Measurements from ENCODE around the gene TAOK2. TPM values are rescaled to one million over a fixed set of nuclear protein-coding genes. Genes with fewer than 3 reads are reported as not detected.
A peak's percentile ranks its signal among the peaks of the same experiment; 100 is the strongest.

Gene TAOK2
- total and polyA plus RNA-seq, 2 of the 13 experiments (the other 11 are each of a cell fraction or from before 2014, with no cell fraction given): 17.4 to 43.2 TPM

- peak; percentile 81; the same call in 1 of the 2 replicates for TF ChIP-seq ZNF597 (CRISPR knock-in tag; IDR thresholded peaks at IDR 0.05)
- 0 out of 2 replicates have a peak, but pooled peaks have one; percentile 29 for TF ChIP-seq ZNF292 (CRISPR knock-in tag; IDR thresholded peaks at IDR 0.05; ENCODE audit: borderline replicate concordance, low read depth)
- TF ChIP-seq ZNF124 (CRISPR knock-in tag; IDR thresholded peaks at IDR 0.05): 0 out of 2 replicates have a peak, but pooled peaks have one; percentile 47
- peak; percentile 32; the same call in 1 of the 2 replicates for TF ChIP-seq SP140L (CRISPR knock-in tag; IDR thresholded peaks at IDR 0.05; ENCODE audit: borderline replicate concordance)
- peak in 1 of 2 experiments; percentile 91; a peak in 2 of 4 replicates for TF ChIP-seq KLF16 (CRISPR knock-in tag; IDR thresholded peaks at IDR 0.05)
- TF ChIP-seq ZBED4 (CRISPR knock-in tag; IDR thresholded peaks at IDR 0.05; ENCODE audit: borderline replicate concordance): peak; percentile 64; the same call in 1 of the 2 replicates
- peak; percentile 79; the same call in 1 of the 2 replicates for TF ChIP-seq ZNF563 (CRISPR knock-in tag; IDR thresholded peaks at IDR 0.05)
- TF ChIP-seq U2AF2 (IDR thresholded peaks at IDR 0.05; ENCODE audit: low read depth, low read length): no peak
- TF ChIP-seq GABPB1 (CRISPR knock-in tag; IDR thresholded peaks at IDR 0.05): peak; percentile 97
- TF ChIP-seq ZKSCAN1 (IDR thresholded peaks at IDR 0.05; ENCODE audit: low read length): no peak; the same call in 1 of the 2 replicates
- no peak for TF ChIP-seq EP300 (IDR thresholded peaks at IDR 0.05; ENCODE audit: low read depth in 2 of 2, low read length in 2 of 2)
- no peak; the same call in 1 of the 2 replicates for TF ChIP-seq EP300 (CRISPR knock-in tag; IDR thresholded peaks at IDR 0.05; ENCODE audit: borderline replicate concordance)
- TF ChIP-seq SMC3 (IDR thresholded peaks at IDR 0.05; ENCODE audit: low read length): 0 out of 2 replicates have a peak, but pooled peaks have one; percentile 2
- TF ChIP-seq, protein P1, sequence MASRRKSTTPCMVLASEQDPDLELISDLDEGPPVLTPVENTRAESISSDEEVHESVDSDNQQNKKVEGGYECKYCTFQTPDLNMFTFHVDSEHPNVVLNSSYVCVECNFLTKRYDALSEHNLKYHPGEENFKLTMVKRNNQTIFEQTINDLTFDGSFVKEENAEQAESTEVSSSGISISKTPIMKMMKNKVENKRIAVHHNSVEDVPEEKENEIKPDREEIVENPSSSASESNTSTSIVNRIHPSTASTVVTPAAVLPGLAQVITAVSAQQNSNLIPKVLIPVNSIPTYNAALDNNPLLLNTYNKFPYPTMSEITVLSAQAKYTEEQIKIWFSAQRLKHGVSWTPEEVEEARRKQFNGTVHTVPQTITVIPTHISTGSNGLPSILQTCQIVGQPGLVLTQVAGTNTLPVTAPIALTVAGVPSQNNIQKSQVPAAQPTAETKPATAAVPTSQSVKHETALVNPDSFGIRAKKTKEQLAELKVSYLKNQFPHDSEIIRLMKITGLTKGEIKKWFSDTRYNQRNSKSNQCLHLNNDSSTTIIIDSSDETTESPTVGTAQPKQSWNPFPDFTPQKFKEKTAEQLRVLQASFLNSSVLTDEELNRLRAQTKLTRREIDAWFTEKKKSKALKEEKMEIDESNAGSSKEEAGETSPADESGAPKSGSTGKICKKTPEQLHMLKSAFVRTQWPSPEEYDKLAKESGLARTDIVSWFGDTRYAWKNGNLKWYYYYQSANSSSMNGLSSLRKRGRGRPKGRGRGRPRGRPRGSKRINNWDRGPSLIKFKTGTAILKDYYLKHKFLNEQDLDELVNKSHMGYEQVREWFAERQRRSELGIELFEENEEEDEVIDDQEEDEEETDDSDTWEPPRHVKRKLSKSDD (CRISPR knock-in tag; IDR thresholded peaks at IDR 0.05; ENCODE audit: low read depth): peak; percentile 100
- TF ChIP-seq, protein P2, sequence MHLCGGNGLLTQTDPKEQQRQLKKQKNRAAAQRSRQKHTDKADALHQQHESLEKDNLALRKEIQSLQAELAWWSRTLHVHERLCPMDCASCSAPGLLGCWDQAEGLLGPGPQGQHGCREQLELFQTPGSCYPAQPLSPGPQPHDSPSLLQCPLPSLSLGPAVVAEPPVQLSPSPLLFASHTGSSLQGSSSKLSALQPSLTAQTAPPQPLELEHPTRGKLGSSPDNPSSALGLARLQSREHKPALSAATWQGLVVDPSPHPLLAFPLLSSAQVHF (CRISPR knock-in tag; IDR thresholded peaks at IDR 0.05): 0 out of 2 replicates have a peak, but pooled peaks have one; percentile 8
- TF ChIP-seq ZNF564 (CRISPR knock-in tag; IDR thresholded peaks at IDR 0.05): no peak
- no peak for TF ChIP-seq ZNF879 (CRISPR knock-in tag; IDR thresholded peaks at IDR 0.05)
- no peak for TF ChIP-seq POLR2AphosphoS2 (IDR thresholded peaks at IDR 0.05; ENCODE audit: low read depth, low read length)
- TF ChIP-seq ZNF317 (CRISPR knock-in tag; IDR thresholded peaks at IDR 0.05): peak; percentile 67
- TF ChIP-seq NR2F6 (IDR thresholded peaks at IDR 0.05): no peak
- TF ChIP-seq NR2F6 (CRISPR knock-in tag; IDR thresholded peaks at IDR 0.05): peak; percentile 66; the same call in 1 of the 2 replicates
Observed at GRCh38 chr16:29995911-29996765, 22.5 kb downstream of the TAOK2 start, which contains the start of gene INO80E (continued).

Data from HepG2 (cell line).